K562 (cell line): ENCODE measurements around the gene IL3RA. TPM values are rescaled to one million over a fixed set of nuclear protein-coding genes. Genes with fewer than 3 reads are reported as not detected.
"Not testable (repeated sequence)": the region's sequence is repeated elsewhere in the genome, so short reads cannot be mapped to it uniquely, and the experiment has no call there.

Experiments
- ATAC-seq: fragments of 200-7000 bp; cut with Tn5 transposase; 3 replicates; pipeline ENCODE4 v1.9.1; 2020; ENCODE audit warnings: moderate library complexity
- BruUV-seq: library from RNA; stranded (reverse); fragments of 400-500 nt; replicated peaks from 2 replicates; lab custom pipeline; 2021; lab: Mats Ljungman, UMichigan
- CTCF ChIA-PET: fragments of 300-600 bp; formaldehyde crosslinking; extraction: SDS; loops from one replicate; lab custom pipeline; 2021; ENCODE audit warnings: low intra/inter-chr PET ratio; lab: Yijun Ruan, JAX
- POLR2A ChIA-PET: fragments of 300-600, 350-650 bp; sonication (Branson Sonifier 250); formaldehyde crosslinking; extraction: SDS; loops from one replicate; lab custom pipeline; 2021; ENCODE audit warnings: antibody characterized with exemption, inconsistent platforms; lab: Yijun Ruan, JAX
- DNase-seq, 4 experiments: peaks; one replicate each; pipeline versions ENCODE4 v3.0.0 to v3.0.0-alpha.2; 2011 to 2018; ENCODE audit warnings: low spot score in 3 of 4, mixed read lengths in 3 of 4; ENCODE audit errors: extremely low read depth in 1 of 4
- FAIRE-seq: peaks from 2 replicates; lab custom pipeline; 2011; peaks lifted over from hg19 to GRCh38; lab: Jason Lieb, UNC
- H2AFZ ChIP-seq: 2 replicates; pipeline ENCODE4 v1.6.0; 2011; ENCODE audit warnings: low read depth, low read length, control low read depth, inconsistent platforms
- H3K27ac ChIP-seq: fragments of 200-600 bp; 3 replicates; pipeline ENCODE4 v1.8.0; 2011; ENCODE audit warnings: low read depth, mild to moderate bottlenecking, control low read depth, inconsistent platforms, low read length, moderate library complexity, mixed read lengths; ENCODE audit errors: extremely low read depth
- H3K27me3 ChIP-seq, 2 experiments: fragments of 300-600 bp in 1 of 2; 2 replicates in 1 of 2; 3 replicates in 1 of 2; pipeline versions ENCODE4 v1.6.0 to v1.8.0; 2011; ENCODE audit warnings: inconsistent platforms in 2 of 2, low read length in 2 of 2, mild to moderate bottlenecking in 1 of 2, mixed read lengths in 1 of 2, moderate library complexity in 1 of 2; ENCODE audit not compliant: control insufficient read depth in 2 of 2, insufficient read depth in 2 of 2
- H3K36me3 ChIP-seq: fragments of 300-600 bp; 3 replicates; pipeline ENCODE4 v1.8.0; 2011; ENCODE audit warnings: mild to moderate bottlenecking, low read length, inconsistent platforms; ENCODE audit not compliant: control insufficient read depth, insufficient read depth
- H3K4me1 ChIP-seq, 2 experiments: fragments of 200-600 bp in 1 of 2; replicated peaks in 1 of 2; 2 replicates in 1 of 2; 3 replicates in 1 of 2; pipeline versions ENCODE4 v1.5.1 to v1.8.0; 2011; ENCODE audit warnings: inconsistent platforms in 2 of 2, low read length in 2 of 2, mild to moderate bottlenecking in 1 of 2, mixed read lengths in 1 of 2, moderate library complexity in 1 of 2; ENCODE audit not compliant: control insufficient read depth in 2 of 2, insufficient read depth in 2 of 2
- H3K4me2 ChIP-seq: 2 replicates; pipeline ENCODE4 v1.6.1; 2011; ENCODE audit warnings: low read length, control low read depth, inconsistent platforms, mixed read lengths; ENCODE audit not compliant: insufficient read depth
- H3K4me3 ChIP-seq: fragments of 200-600 bp; sonication (generic), shearing (Covaris generic); 2 replicates; pipeline ENCODE4 v1.5.1; 2016; ENCODE audit warnings: control low read depth, inconsistent platforms
- H3K79me2 ChIP-seq: fragments of 200-600 bp; 3 replicates; pipeline ENCODE4 v1.8.0; 2011; ENCODE audit warnings: low read length, inconsistent platforms; ENCODE audit not compliant: control insufficient read depth, insufficient read depth
- H3K9ac ChIP-seq, 2 experiments: 2 replicates each; pipeline versions ENCODE4 v1.6.0 to v1.6.1; 2011; ENCODE audit warnings: low read depth in 2 of 2, low read length in 2 of 2, control low read depth in 1 of 2, inconsistent platforms in 1 of 2, mild to moderate bottlenecking in 1 of 2, mixed read lengths in 1 of 2; ENCODE audit not compliant: insufficient read depth in 1 of 2
- H3K9me1 ChIP-seq: one replicate; pipeline ENCODE4 v1.6.0; 2011; ENCODE audit warnings: inconsistent platforms, mild to moderate bottlenecking, low read length, moderate library complexity; ENCODE audit not compliant: control insufficient read depth, insufficient read depth
- H3K9me3 ChIP-seq: replicated peaks from 2 replicates; pipeline ENCODE4 v1.5.1; 2011; ENCODE audit warnings: low read depth, low read length, inconsistent platforms; ENCODE audit not compliant: control insufficient read depth, insufficient read depth
- H4K20me1 ChIP-seq: replicated peaks from 2 replicates; pipeline ENCODE4 v1.6.1; 2011; ENCODE audit warnings: low read length, inconsistent platforms, mixed read lengths; ENCODE audit not compliant: control insufficient read depth, insufficient read depth
- ETV5 ChIP-seq: sonication (generic); formaldehyde crosslinking; IDR thresholded peaks from 2 replicates; pipeline ENCODE4 v1.4.0; 2020; ENCODE audit warnings: low read depth, mild to moderate bottlenecking, missing genetic modification reagents
- TBP ChIP-seq: optimal IDR thresholded peaks from 2 replicates; pipeline ENCODE3; 2011; ENCODE audit warnings: low read depth, low read length, improper control_type of control experiment
- ZNF133 ChIP-seq: fragments of 250-450 bp; sonication (Bioruptor Pico); IDR thresholded peaks from 2 replicates; pipeline ENCODE4 v1.4.0; 2020; ENCODE audit warnings: mild to moderate bottlenecking
- WGBS: fragments of 100-300 bp; shearing (Covaris generic); methylation state at CpG from one replicate; pipeline ENCODE4 v1.1.6; 2016; ENCODE audit warnings: low coverage, mixed read lengths; ENCODE audit not compliant: insufficient coverage; ENCODE audit errors: missing lambda C conversion rate; 5-methylcytosine and 5-hydroxymethylcytosine counted together
- in situ Hi-C: fragments of 300-500 bp; cut with MboI; formaldehyde crosslinking; loops from 4 replicates; pipeline ENCODE4 v1.15.0; 2018; ENCODE audit warnings: inconsistent platforms, mixed read lengths
- intact Hi-C: fragments of 100-400 bp; cut with micrococcal nuclease; formaldehyde crosslinking; loops from 2 replicates; pipeline ENCODE4 v1.14.2; 2022
- polyA plus RNA-seq, 8 experiments: library from polyadenylated mRNA; depleted of rRNA in 4 of 8; stranded (reverse) in 5 of 8; unstranded in 3 of 8; fragments of >200 nt; fragmentation: Nextera tagmentation in 2 of 8; fragmentation: Illumina TruSeq in 1 of 8; extraction: Ambion mirVana in 2 of 8; extraction: Trizol in 1 of 8; gene quantifications; 2 replicates each; pipeline versions ENCODE4 v1.2.1 to v1.2.3, GENCODE V29; 2011 to 2014; ENCODE audit warnings: inconsistent platforms in 1 of 8, missing spikeins in 1 of 8
- total RNA-seq, 7 experiments: library from RNA; depleted of rRNA in 6 of 7; stranded (reverse); fragments of >200 nt in 6 of 7; fragmentation: Illumina TruSeq in 2 of 7; extraction: Trizol in 2 of 7; gene quantifications; 2 replicates each; pipeline versions ENCODE4 v1.2.1 to v1.2.3, GENCODE V29; 2011 to 2021; ENCODE audit warnings: low replicate concordance in 1 of 7
- TF ChIP-seq, protein P1 (sequence below), 2 experiments: fragments of 450-650 bp; formaldehyde crosslinking in 1 of 2; IDR thresholded peaks; 2 replicates each; pipeline versions ENCODE4 v1.4.0 to v1.6.1; 2014 to 2020; ENCODE audit warnings: mild to moderate bottlenecking in 2 of 2, borderline replicate concordance in 1 of 2, low read depth in 1 of 2
- TF ChIP-seq, protein P2 (sequence below): fragments of 450-650 bp; IDR thresholded peaks from 2 replicates; pipeline ENCODE4 v1.6.1; 2016; ENCODE audit warnings: low read depth, mild to moderate bottlenecking, moderate library complexity
- TF ChIP-seq, protein P3 (sequence below): sonication (generic); formaldehyde crosslinking; IDR thresholded peaks from 2 replicates; pipeline ENCODE4 v1.8.1; 2023; ENCODE audit warnings: mild to moderate bottlenecking, missing genetic modification reagents

The IL3RA gene
- total and polyA plus RNA-seq, 9 of the 15 experiments (the other 6 are each of a cell fraction or from before 2014, with no cell fraction given), result not detected

DNA sequence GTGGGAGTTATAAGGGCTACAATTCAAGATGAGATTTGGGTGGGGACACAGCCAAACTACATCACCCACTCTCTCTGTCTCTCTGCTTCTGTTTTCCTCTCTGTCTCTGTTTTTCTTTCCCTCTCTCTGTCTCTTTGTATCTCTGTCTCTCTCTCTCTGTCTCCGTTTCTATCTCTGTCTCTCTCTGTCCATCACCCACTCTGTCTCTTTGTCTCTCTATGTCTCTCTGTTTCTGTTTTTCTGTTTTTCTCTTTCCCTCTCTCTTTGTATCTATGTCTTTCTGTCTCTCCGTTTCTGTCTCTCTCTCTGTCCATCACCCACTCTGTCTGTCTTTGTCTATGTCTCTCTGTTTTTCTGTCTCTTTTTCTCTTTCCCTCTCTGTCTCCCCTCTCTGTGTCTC, 25.3 kb downstream of the IL3RA start (continued):
- TF ChIP-seq, protein P1, sequence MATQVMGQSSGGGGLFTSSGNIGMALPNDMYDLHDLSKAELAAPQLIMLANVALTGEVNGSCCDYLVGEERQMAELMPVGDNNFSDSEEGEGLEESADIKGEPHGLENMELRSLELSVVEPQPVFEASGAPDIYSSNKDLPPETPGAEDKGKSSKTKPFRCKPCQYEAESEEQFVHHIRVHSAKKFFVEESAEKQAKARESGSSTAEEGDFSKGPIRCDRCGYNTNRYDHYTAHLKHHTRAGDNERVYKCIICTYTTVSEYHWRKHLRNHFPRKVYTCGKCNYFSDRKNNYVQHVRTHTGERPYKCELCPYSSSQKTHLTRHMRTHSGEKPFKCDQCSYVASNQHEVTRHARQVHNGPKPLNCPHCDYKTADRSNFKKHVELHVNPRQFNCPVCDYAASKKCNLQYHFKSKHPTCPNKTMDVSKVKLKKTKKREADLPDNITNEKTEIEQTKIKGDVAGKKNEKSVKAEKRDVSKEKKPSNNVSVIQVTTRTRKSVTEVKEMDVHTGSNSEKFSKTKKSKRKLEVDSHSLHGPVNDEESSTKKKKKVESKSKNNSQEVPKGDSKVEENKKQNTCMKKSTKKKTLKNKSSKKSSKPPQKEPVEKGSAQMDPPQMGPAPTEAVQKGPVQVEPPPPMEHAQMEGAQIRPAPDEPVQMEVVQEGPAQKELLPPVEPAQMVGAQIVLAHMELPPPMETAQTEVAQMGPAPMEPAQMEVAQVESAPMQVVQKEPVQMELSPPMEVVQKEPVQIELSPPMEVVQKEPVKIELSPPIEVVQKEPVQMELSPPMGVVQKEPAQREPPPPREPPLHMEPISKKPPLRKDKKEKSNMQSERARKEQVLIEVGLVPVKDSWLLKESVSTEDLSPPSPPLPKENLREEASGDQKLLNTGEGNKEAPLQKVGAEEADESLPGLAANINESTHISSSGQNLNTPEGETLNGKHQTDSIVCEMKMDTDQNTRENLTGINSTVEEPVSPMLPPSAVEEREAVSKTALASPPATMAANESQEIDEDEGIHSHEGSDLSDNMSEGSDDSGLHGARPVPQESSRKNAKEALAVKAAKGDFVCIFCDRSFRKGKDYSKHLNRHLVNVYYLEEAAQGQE (IDR thresholded peaks at IDR 0.05; ENCODE audit: borderline replicate concordance), result no peak
- TF ChIP-seq, protein P1 (CRISPR knock-in tag; IDR thresholded peaks at IDR 0.05; ENCODE audit: low read depth), result no peak
- no peak for TF ChIP-seq ETV5 (CRISPR knock-in tag)
- TF ChIP-seq, protein P2, sequence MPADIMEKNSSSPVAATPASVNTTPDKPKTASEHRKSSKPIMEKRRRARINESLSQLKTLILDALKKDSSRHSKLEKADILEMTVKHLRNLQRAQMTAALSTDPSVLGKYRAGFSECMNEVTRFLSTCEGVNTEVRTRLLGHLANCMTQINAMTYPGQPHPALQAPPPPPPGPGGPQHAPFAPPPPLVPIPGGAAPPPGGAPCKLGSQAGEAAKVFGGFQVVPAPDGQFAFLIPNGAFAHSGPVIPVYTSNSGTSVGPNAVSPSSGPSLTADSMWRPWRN, result no peak
- no peak for TF ChIP-seq ZNF133 (CRISPR knock-in tag)
- TF ChIP-seq TBP, result no peak
- TF ChIP-seq, protein P3, sequence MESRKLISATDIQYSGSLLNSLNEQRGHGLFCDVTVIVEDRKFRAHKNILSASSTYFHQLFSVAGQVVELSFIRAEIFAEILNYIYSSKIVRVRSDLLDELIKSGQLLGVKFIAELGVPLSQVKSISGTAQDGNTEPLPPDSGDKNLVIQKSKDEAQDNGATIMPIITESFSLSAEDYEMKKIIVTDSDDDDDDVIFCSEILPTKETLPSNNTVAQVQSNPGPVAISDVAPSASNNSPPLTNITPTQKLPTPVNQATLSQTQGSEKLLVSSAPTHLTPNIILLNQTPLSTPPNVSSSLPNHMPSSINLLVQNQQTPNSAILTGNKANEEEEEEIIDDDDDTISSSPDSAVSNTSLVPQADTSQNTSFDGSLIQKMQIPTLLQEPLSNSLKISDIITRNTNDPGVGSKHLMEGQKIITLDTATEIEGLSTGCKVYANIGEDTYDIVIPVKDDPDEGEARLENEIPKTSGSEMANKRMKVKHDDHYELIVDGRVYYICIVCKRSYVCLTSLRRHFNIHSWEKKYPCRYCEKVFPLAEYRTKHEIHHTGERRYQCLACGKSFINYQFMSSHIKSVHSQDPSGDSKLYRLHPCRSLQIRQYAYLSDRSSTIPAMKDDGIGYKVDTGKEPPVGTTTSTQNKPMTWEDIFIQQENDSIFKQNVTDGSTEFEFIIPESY (CRISPR knock-in tag), result no peak
- TF ChIP-seq, all 486 proteins: peak for 0

DNA sequence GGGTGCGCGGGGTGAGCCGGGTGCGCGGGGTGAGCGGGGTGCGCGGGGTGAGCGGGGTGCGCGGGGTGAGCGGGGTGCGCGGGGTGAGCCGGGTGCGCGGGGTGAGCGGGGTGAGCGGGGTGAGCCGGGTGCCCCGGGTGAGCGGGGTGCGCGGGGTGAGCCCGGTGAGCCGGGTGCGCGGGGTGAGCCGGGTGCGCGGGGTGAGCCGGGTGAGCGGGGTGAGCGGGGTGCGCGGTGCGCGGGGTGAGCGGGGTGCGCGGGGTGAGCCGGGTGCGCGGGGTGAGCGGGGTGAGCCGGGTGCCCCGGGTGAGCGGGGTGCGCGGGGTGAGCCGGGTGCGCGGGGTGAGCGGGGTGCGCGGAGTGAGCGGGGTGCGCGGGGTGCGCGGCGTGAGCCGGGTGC, 29.8 kb downstream of the IL3RA start:
- H3K27ac ChIP-seq, ATAC-seq, in situ Hi-C loops, intact Hi-C loops, BruUV-seq, FAIRE-seq, DNase-seq, H2AFZ ChIP-seq, H3K4me3 ChIP-seq, POLR2A ChIA-PET, CTCF ChIA-PET, H3K27me3 ChIP-seq, H3K9ac ChIP-seq, H3K9me1 ChIP-seq, H4K20me1 ChIP-seq, H3K36me3 ChIP-seq, H3K79me2 ChIP-seq, H3K4me2 ChIP-seq, H3K9me3 ChIP-seq, H3K4me1 ChIP-seq: not testable (repeated sequence)
- WGBS, result no CpG with 5 or more reads among the region's 63 CpGs
